ENCODE data around the gene ITGB4. TPM values are rescaled to one million over a fixed set of nuclear protein-coding genes. Genes with fewer than 3 reads are reported as not detected.
A peak's percentile ranks its signal among the peaks of the same experiment; 100 is the strongest.

Gene ITGB4
- total RNA-seq = 0.09 and 0.21 TPM in 2 replicates
- 0.40 and 1.6 TPM in 2 replicates for polyA plus RNA-seq

- peaks cover 66% of the 10 kb centered on the region for H3K27me3 ChIP-seq
- peak within 1 kb of the TSS; percentile 23 for H3K4me3 ChIP-seq
- no peaks in the 10 kb centered on the region for H3K4me1 ChIP-seq (ENCODE audit: low read depth)
- TF ChIP-seq CTCF (IDR thresholded peaks at IDR 0.05; ENCODE audit: low read depth, low read length) = no peak
- DNase-seq (ENCODE audit: low read depth in 1 of 2, low spot score in 1 of 2) = peak; percentile 6 to 49
- H3K9me3 ChIP-seq (ENCODE audit: low read depth) = no peaks in the 10 kb centered on the region
- H3K36me3 ChIP-seq = no peaks in the 10 kb centered on the region
- H3K27ac ChIP-seq = no peak within 1 kb of the TSS
Measured at GRCh38 chr17:75720656-75721462, at the start of gene ITGB4. ITGB4 (plus strand) TSS chr17:75721459; CDS start chr17:75724704, 3,245 bp downstream.

- H3K27me3 ChIP-seq = no peaks in the 10 kb centered on the region
- peaks cover 21% of the 10 kb centered on the region for H3K36me3 ChIP-seq
- no peaks in the 10 kb centered on the region for H3K9me3 ChIP-seq (ENCODE audit: low read depth)
- TF ChIP-seq CTCF (IDR thresholded peaks at IDR 0.05; ENCODE audit: low read depth, low read length) = no peak
- peaks cover 4% of the 10 kb centered on the region for H3K4me1 ChIP-seq (ENCODE audit: low read depth)
- no peak overlapping the region for H3K4me3 ChIP-seq
- no peak for DNase-seq (ENCODE audit: low read depth in 1 of 2, low spot score in 1 of 2)
- no peak overlapping the region for H3K27ac ChIP-seq
Measured at GRCh38 chr17:75672011-75672410, 49.2 kb upstream of the ITGB4 start.

DNA sequence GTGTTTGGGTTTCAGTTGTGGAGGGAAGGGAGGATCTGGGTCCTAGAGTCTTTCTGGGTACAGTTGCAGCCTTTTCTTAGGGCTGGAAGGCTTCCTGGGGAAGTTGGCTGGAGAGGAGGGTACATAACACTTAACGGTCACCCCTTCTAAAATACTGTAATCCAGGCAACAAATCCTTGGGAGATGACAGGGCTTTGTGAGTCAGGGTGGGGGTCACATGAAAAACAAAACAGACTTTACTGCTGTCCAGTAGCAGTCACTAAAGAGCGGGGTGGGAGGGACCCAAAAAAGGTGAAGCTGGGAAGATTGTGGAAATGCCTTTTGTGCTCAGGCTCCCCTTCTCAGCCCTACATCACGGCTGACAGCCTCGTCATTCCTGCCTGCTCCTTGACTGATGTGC is 47.8 kb upstream of the ITGB4 start:
- Histone ChIP-seq H3K36me3 (peaks cover 21% of the 10 kb centered on the region), H3K27me3 (no peaks in the 10 kb centered on the region), H3K4me3 (no peak overlapping the region), H3K27ac (no peak overlapping the region), H3K4me1 (ENCODE audit: low read depth) (no peaks in the 10 kb centered on the region), H3K9me3 (ENCODE audit: low read depth) (no peaks in the 10 kb centered on the region)
- TF ChIP-seq CTCF (IDR thresholded peaks at IDR 0.05; ENCODE audit: low read depth, low read length) = no peak
- no peak for DNase-seq (ENCODE audit: low read depth in 1 of 2, low spot score in 1 of 2)

DNA sequence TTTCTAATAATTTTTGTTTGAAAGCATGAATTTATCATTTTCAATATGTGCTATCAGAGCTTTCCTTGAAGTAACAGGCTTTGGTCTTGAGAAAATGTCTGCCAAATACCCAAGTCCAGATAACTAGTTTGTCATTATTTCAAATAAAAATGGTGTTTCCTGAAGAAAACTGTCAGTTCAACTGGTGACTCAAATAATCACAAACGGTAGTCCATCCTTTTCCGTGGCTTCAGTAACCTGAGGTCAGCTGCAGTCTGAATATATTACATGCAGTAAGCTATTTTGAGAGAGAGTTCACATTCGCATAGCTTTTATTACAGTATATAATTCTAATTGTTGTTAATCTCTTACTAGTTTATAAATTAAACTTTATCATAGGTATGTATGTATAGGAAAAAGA is 44.8 kb upstream of the ITGB4 start:
- no peak overlapping the region for H3K27ac ChIP-seq
- TF ChIP-seq CTCF (IDR thresholded peaks at IDR 0.05; ENCODE audit: low read depth, low read length) = no peak
- H3K4me1 ChIP-seq (ENCODE audit: low read depth) = no peaks in the 10 kb centered on the region
- no peak overlapping the region for H3K4me3 ChIP-seq
- H3K9me3 ChIP-seq (ENCODE audit: low read depth) = no peaks in the 10 kb centered on the region
- no peaks in the 10 kb centered on the region for H3K27me3 ChIP-seq
- no peak for DNase-seq (ENCODE audit: low read depth in 1 of 2, low spot score in 1 of 2)
- H3K36me3 ChIP-seq = peaks cover 7% of the 10 kb centered on the region

GRCh38 chr17:75679706-75680211 is 41.5 kb upstream of the ITGB4 start:
- H3K4me3 ChIP-seq = no peak overlapping the region
- TF ChIP-seq CTCF (IDR thresholded peaks at IDR 0.05; ENCODE audit: low read depth, low read length) = peak; percentile 13
- no peak overlapping the region for H3K27ac ChIP-seq
- H3K9me3 ChIP-seq (ENCODE audit: low read depth) = no peaks in the 10 kb centered on the region
- DNase-seq (ENCODE audit: low read depth in 1 of 2, low spot score in 1 of 2) = peak in 1 of 2 donors; percentile 31
- no peaks in the 10 kb centered on the region for H3K4me1 ChIP-seq (ENCODE audit: low read depth)
- H3K27me3 ChIP-seq = no peaks in the 10 kb centered on the region
- H3K36me3 ChIP-seq = peaks cover 2% of the 10 kb centered on the region
